GM23248 (cell line): ENCODE data around the gene RFX8.

Source experiments
- EZH2 ChIP-seq: fragments of 200-600 bp; sonication (generic); IDR thresholded peaks from 2 replicates; pipeline ENCODE4 v1.6.1; 2018; ENCODE audit warnings: antibody characterized with exemption, mild to moderate bottlenecking; ENCODE audit not compliant: insufficient read depth, poor library complexity, severe bottlenecking
- EZH2phosphoT487 ChIP-seq: fragments of 200-600 bp; sonication (generic); IDR thresholded peaks from 2 replicates; pipeline ENCODE4 v1.6.1; 2018; ENCODE audit warnings: antibody characterized with exemption, moderate library complexity, mild to moderate bottlenecking, low read depth; ENCODE audit not compliant: insufficient read depth

GRCh38 chr2:101410746-101411145 is 64.2 kb downstream of the RFX8 start:
- no peak for TF ChIP-seq EZH2phosphoT487
- no peak for TF ChIP-seq EZH2
